Erythroblast (primary cell): ENCODE data around the gene LBH.

Source experiments
- DNase-seq, 2 experiments: peaks; one replicate each; lab custom pipeline; 2025; lab: John Stamatoyannopoulos, UW
- GATA1 ChIP-seq: IDR thresholded peaks from 2 replicates; pipeline ENCODE4 v1.6.1; 2011; ENCODE audit warnings: low read depth, mild to moderate bottlenecking, control low read depth, low read length, moderate library complexity
- POLR2A ChIP-seq: IDR thresholded peaks from 2 replicates; pipeline ENCODE4 v1.6.1; 2011; ENCODE audit warnings: mild to moderate bottlenecking, low read length

The LBH gene

GRCh38 chr2:30231212-30231995 lies at the start of gene LBH:
Gene LBH (plus strand): TSS chr2:30231534. CDS start chr2:30231739, 205 bp downstream.
- peak; percentile 100 for TF ChIP-seq POLR2A
- TF ChIP-seq GATA1 = no peak
- DNase-seq = peak; percentile 92 to 97

DNA sequence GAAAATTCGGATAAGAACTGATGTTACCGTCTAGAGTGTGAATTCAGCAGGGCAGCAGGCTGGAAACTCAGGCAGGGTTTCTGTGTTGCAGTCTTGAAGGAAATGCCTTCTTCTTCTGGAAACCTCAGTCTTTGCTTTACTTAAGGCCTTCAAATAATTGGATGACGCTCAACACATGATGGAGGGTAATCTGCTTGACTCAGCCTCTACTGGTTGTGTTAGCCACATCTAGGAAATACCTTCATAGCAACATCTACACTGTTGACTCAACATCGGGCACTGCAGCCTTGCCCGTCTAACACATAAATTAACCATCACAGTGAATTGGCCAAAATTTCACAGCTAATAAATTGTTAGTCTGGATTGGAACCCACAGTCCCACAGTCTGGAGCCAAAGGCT lies 47.3 kb upstream of the LBH start:
- no peak for TF ChIP-seq GATA1
- TF ChIP-seq POLR2A = no peak
- no peak for DNase-seq

- no peak for DNase-seq
- TF ChIP-seq POLR2A (no peak), GATA1 (no peak)
Observed at GRCh38 chr2:30185178-30185577, 46.2 kb upstream of the LBH start.

DNA sequence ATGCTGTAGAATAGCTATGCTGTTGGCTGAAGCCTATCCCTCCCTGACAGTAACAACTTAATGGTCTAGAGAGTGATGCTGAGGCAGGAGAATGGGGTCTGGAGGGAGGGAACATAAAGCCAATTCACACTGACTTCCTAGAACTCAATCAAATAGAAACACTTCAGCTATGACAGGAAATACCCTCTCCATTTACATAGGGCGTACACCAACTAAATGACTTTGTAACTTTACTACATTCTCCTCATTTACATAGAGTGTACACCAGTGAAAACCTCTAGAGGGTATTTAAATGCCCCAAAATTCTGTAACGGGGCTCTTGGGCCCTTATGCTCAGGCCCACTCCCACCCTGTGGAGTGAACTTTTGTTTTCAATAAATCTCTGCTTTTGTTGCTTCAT lies 43.0 kb upstream of the LBH start:
- no peak for TF ChIP-seq GATA1
- TF ChIP-seq POLR2A = no peak
- DNase-seq = no peak

DNA sequence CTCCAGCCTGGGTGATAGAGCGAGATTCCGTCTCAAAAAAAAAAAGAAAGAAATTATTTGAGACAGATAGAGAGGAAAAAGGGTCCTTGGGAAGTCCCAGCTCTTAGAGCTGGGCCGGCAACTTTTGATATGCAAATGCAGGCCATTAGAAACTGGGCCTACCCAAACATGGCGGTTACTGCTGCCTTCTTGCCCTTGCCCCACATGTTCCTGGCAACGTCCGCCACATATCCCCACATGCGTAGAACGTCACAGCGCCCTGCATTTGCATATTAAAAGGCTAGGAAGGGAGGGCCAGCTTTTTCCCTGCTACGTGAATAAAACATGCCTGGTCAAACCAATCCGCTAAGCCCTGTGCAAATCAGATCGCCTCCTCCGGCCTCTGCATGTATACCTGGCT lies 40.7 kb upstream of the LBH start:
- TF ChIP-seq POLR2A (no peak), GATA1 (no peak)
- no peak for DNase-seq

- TF ChIP-seq POLR2A = no peak
- TF ChIP-seq GATA1 = no peak
- peak in 1 of 2 experiments; percentile 54 for DNase-seq
Observed at GRCh38 chr2:30191107-30191506, 40.2 kb upstream of the LBH start.

- DNase-seq = peak; percentile 94 to 99
- TF ChIP-seq GATA1 = peak; percentile 94
- TF ChIP-seq POLR2A = peak; percentile 84
Observed at GRCh38 chr2:30191819-30192271, 39.5 kb upstream of the LBH start.

DNA sequence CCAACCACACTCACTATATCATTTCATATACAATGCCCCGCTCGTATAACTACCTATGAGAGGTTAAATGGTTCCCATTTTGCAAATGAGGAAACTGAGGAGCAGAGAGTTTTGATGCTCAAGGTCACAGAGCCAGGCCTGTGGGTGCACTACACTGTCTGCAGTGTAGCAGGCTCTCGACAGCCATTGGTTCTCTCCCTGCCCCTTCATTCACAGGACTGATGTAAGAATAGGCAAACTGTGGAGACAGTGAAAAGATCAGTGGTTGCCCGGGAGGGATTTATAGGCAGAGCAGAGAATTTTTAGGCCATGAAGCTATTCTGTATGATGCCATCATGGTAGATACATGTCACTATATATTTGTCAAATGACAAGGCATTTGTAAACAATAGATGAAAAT lies 39.0 kb upstream of the LBH start:
- TF ChIP-seq GATA1 (no peak), POLR2A (no peak)
- DNase-seq = peak; percentile 73 to 81

DNA sequence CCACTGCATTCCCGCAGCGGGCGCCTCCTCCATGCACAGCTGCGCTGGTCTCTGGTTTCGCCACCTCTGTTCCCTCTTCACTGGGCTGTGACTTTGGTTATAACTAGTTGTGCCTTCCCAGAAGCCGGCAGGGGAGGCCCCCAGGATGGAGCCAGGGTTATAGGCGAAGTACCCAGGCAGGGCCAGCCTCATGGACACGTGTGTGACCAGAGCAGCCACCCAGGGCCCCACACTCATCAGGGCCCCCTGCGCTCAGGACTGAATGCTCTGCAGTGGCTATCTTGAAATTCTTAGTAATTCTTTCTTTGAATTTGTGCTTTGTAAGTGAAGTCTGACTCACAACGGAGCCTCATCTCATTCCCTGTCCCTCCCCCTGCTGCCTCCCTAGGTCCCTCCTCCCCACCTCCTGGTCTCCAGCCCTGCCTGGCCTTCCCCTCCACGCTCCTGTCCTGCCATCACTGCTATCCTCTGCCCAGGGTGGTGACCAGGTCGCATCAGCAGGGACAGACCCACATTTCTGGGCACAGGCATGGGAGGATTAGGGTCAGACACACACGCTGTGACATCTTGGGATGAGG lies 38.1 kb upstream of the LBH start:
- peak; percentile 41 to 72 for DNase-seq
- TF ChIP-seq GATA1 = no peak
- no peak for TF ChIP-seq POLR2A

DNA sequence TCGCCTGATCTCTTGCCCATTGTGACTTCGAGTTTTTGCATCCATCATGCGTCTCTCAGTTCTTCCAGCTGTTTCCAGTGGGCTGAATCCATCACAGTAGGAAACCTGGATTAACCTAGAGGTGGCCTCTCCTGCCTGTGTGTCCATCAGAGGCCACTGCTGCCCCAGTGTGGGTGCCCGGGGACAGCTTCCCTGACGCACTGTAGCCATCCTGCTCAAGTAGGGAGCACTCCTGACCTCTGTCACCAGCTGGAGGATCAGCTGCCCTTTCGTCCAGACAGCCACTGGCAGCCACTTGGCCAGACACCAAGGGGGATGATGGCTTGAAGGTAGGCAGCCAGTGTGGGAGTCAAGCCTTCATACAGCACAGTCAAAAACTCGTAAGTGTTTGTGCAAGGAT lies 36.9 kb upstream of the LBH start:
- no peak for TF ChIP-seq POLR2A
- TF ChIP-seq GATA1 = no peak
- no peak for DNase-seq

DNA sequence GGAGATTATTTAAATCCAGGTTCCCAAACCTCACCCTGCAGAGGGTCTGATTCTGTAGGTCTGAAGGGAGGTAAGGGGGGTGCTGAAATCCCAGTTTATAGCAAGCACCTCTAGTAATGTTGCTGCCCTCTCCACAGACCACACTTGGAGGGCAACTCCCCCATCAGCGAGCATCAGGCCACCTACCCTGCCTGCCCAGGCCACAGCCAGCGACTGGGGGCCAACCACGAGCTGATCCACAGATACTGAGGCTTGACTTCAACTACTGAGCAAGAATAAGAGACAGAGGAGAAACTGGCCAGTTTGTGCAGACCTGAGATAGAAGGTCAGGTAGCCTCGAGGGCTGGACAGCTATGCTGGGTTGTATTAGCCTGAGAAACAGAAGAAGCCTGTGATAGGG lies 36.3 kb upstream of the LBH start:
- peak; percentile 33 for DNase-seq
- no peak for TF ChIP-seq GATA1
- TF ChIP-seq POLR2A = no peak

DNA sequence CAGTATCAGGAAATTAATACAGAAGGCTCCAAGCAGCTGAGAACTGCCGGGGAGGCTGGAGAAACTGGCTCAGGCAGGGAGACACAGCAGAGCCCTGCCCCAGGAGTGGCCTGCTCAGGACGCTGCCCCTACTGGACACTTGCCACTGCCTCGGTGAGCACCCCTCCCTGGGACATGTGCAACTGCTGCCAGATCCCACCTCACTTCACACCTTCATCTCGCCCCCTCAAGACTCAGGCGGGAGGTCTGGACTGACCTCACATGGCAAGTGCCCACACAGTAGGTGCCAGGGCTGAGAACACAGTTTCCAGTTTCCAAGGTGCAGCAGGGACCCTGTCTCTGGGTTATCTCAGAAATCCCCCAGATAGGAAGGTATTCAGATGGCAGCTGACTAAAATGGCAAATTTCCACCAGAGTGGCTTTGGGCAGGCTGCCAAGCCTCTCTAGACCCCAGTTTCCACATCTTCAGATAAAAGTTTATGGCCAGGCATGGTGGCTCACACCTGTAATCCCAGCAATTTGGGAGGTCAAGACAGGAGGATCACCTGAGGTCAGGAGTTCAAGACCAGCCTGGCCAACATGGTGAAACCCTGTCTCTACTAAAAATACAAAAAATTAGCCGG lies 33.7 kb upstream of the LBH start:
- no peak for TF ChIP-seq GATA1
- TF ChIP-seq POLR2A = no peak
- peak in 1 of 2 experiments; percentile 54 for DNase-seq

DNA sequence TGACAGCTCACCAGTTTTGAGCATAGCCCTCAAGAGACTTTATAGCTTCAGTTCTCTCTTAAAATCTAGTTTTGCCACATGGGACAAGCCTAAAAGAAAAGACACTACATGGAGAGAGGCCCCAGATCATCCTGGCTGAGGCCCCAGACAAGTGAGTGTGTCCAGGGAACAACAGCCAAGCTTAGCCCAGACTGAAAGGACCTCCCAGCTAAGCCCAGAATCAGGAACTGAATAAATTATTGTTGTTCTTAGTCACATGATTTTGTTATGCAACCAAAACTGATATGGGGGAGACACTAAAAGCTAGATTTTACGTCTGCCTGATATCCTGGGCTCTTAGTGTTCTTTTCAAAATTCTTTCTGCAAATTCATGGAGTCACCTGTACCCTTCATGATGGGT lies 29.3 kb upstream of the LBH start:
- no peak for TF ChIP-seq GATA1
- TF ChIP-seq POLR2A = no peak
- DNase-seq = no peak

GRCh38 chr2:30203156-30203555 lies 28.2 kb upstream of the LBH start:
- no peak for DNase-seq
- TF ChIP-seq GATA1 = no peak
- no peak for TF ChIP-seq POLR2A
